K562 (cell line): ENCODE measurements around the gene OPTN. TPM values are rescaled to one million over a fixed set of nuclear protein-coding genes. Genes with fewer than 3 reads are reported as not detected.

ENCODE experiments used
- ATAC-seq: fragments of 200-7000 bp; cut with Tn5 transposase; 3 replicates; pipeline ENCODE4 v1.9.1; 2020; ENCODE audit warnings: moderate library complexity
- BruUV-seq: library from RNA; stranded (reverse); fragments of 400-500 nt; replicated peaks from 2 replicates; lab custom pipeline; 2021; lab: Mats Ljungman, UMichigan
- CTCF ChIA-PET: fragments of 300-600 bp; formaldehyde crosslinking; extraction: SDS; loops from one replicate; lab custom pipeline; 2021; ENCODE audit warnings: low intra/inter-chr PET ratio; lab: Yijun Ruan, JAX
- POLR2A ChIA-PET: fragments of 300-600, 350-650 bp; sonication (Branson Sonifier 250); formaldehyde crosslinking; extraction: SDS; loops from one replicate; lab custom pipeline; 2021; ENCODE audit warnings: antibody characterized with exemption, inconsistent platforms; lab: Yijun Ruan, JAX
- DNase-seq, 4 experiments: peaks; one replicate each; pipeline versions ENCODE4 v3.0.0 to v3.0.0-alpha.2; 2011 to 2018; ENCODE audit warnings: low spot score in 3 of 4, mixed read lengths in 3 of 4; ENCODE audit errors: extremely low read depth in 1 of 4
- FAIRE-seq: peaks from 2 replicates; lab custom pipeline; 2011; peaks lifted over from hg19 to GRCh38; lab: Jason Lieb, UNC
- H2AFZ ChIP-seq: 2 replicates; pipeline ENCODE4 v1.6.0; 2011; ENCODE audit warnings: low read depth, low read length, control low read depth, inconsistent platforms
- H3K27ac ChIP-seq: fragments of 200-600 bp; 3 replicates; pipeline ENCODE4 v1.8.0; 2011; ENCODE audit warnings: low read depth, mild to moderate bottlenecking, control low read depth, inconsistent platforms, low read length, moderate library complexity, mixed read lengths; ENCODE audit errors: extremely low read depth
- H3K27me3 ChIP-seq, 2 experiments: fragments of 300-600 bp in 1 of 2; 2 replicates in 1 of 2; 3 replicates in 1 of 2; pipeline versions ENCODE4 v1.6.0 to v1.8.0; 2011; ENCODE audit warnings: inconsistent platforms in 2 of 2, low read length in 2 of 2, mild to moderate bottlenecking in 1 of 2, mixed read lengths in 1 of 2, moderate library complexity in 1 of 2; ENCODE audit not compliant: control insufficient read depth in 2 of 2, insufficient read depth in 2 of 2
- H3K36me3 ChIP-seq: fragments of 300-600 bp; 3 replicates; pipeline ENCODE4 v1.8.0; 2011; ENCODE audit warnings: mild to moderate bottlenecking, low read length, inconsistent platforms; ENCODE audit not compliant: control insufficient read depth, insufficient read depth
- H3K4me1 ChIP-seq, 2 experiments: fragments of 200-600 bp in 1 of 2; replicated peaks in 1 of 2; 2 replicates in 1 of 2; 3 replicates in 1 of 2; pipeline versions ENCODE4 v1.5.1 to v1.8.0; 2011; ENCODE audit warnings: inconsistent platforms in 2 of 2, low read length in 2 of 2, mild to moderate bottlenecking in 1 of 2, mixed read lengths in 1 of 2, moderate library complexity in 1 of 2; ENCODE audit not compliant: control insufficient read depth in 2 of 2, insufficient read depth in 2 of 2
- H3K4me2 ChIP-seq: 2 replicates; pipeline ENCODE4 v1.6.1; 2011; ENCODE audit warnings: low read length, control low read depth, inconsistent platforms, mixed read lengths; ENCODE audit not compliant: insufficient read depth
- H3K4me3 ChIP-seq: fragments of 200-600 bp; sonication (generic), shearing (Covaris generic); 2 replicates; pipeline ENCODE4 v1.5.1; 2016; ENCODE audit warnings: control low read depth, inconsistent platforms
- H3K79me2 ChIP-seq: fragments of 200-600 bp; 3 replicates; pipeline ENCODE4 v1.8.0; 2011; ENCODE audit warnings: low read length, inconsistent platforms; ENCODE audit not compliant: control insufficient read depth, insufficient read depth
- H3K9ac ChIP-seq, 2 experiments: 2 replicates each; pipeline versions ENCODE4 v1.6.0 to v1.6.1; 2011; ENCODE audit warnings: low read depth in 2 of 2, low read length in 2 of 2, control low read depth in 1 of 2, inconsistent platforms in 1 of 2, mild to moderate bottlenecking in 1 of 2, mixed read lengths in 1 of 2; ENCODE audit not compliant: insufficient read depth in 1 of 2
- H3K9me1 ChIP-seq: one replicate; pipeline ENCODE4 v1.6.0; 2011; ENCODE audit warnings: inconsistent platforms, mild to moderate bottlenecking, low read length, moderate library complexity; ENCODE audit not compliant: control insufficient read depth, insufficient read depth
- H3K9me3 ChIP-seq: replicated peaks from 2 replicates; pipeline ENCODE4 v1.5.1; 2011; ENCODE audit warnings: low read depth, low read length, inconsistent platforms; ENCODE audit not compliant: control insufficient read depth, insufficient read depth
- H4K20me1 ChIP-seq: replicated peaks from 2 replicates; pipeline ENCODE4 v1.6.1; 2011; ENCODE audit warnings: low read length, inconsistent platforms, mixed read lengths; ENCODE audit not compliant: control insufficient read depth, insufficient read depth
- CEBPB ChIP-seq: fragments of 450-650 bp; IDR thresholded peaks from 2 replicates; pipeline ENCODE4 v1.6.1; 2016; ENCODE audit warnings: missing genetic modification characterization, missing compliant biosample characterization
- EZH2 ChIP-seq: IDR thresholded peaks from 2 replicates; pipeline ENCODE4 v1.6.1; 2012; ENCODE audit warnings: low read depth, mild to moderate bottlenecking, inconsistent platforms, low read length, borderline replicate concordance
- HNRNPUL1 ChIP-seq: fragments of 200-400 bp; formaldehyde crosslinking; IDR thresholded peaks from 2 replicates; pipeline ENCODE4 v1.6.1; 2017; ENCODE audit warnings: low read length
- MGA ChIP-seq: fragments of 450-650 bp; IDR thresholded peaks from 2 replicates; pipeline ENCODE4 v1.6.1; 2016; ENCODE audit warnings: mild to moderate bottlenecking, moderate library complexity
- MXD1 ChIP-seq: fragments of 250-450 bp; sonication (Bioruptor Pico); IDR thresholded peaks from 2 replicates; pipeline ENCODE4 v1.8.0; 2021; ENCODE audit warnings: borderline replicate concordance, mild to moderate bottlenecking, moderate library complexity; ENCODE audit not compliant: poor library complexity, severe bottlenecking
- PREB ChIP-seq: sonication (generic); formaldehyde crosslinking; IDR thresholded peaks from 2 replicates; pipeline ENCODE4 v1.8.1; 2023; ENCODE audit warnings: mild to moderate bottlenecking, missing genetic modification reagents
- SNIP1 ChIP-seq: fragments of 450-650 bp; IDR thresholded peaks from 2 replicates; pipeline ENCODE4 v1.7.1; 2017; ENCODE audit warnings: low read depth, mild to moderate bottlenecking
- TSC22D4 ChIP-seq: fragments of 450-650 bp; IDR thresholded peaks from 2 replicates; pipeline ENCODE4 v1.6.1; 2016; ENCODE audit warnings: missing genetic modification characterization, missing biosample characterization, control low read depth
- ZBTB7A ChIP-seq: IDR thresholded peaks from 2 replicates; pipeline ENCODE4 v1.6.1; 2011; ENCODE audit warnings: low read depth, mild to moderate bottlenecking, low read length, moderate library complexity, borderline replicate concordance; ENCODE audit not compliant: control insufficient read depth
- ZNF77 ChIP-seq: fragments of 250-450 bp; sonication (Bioruptor Pico); IDR thresholded peaks from 2 replicates; pipeline ENCODE4 v1.5.0; 2020
- WGBS: fragments of 100-300 bp; shearing (Covaris generic); methylation state at CpG from one replicate; pipeline ENCODE4 v1.1.6; 2016; ENCODE audit warnings: low coverage, mixed read lengths; ENCODE audit not compliant: insufficient coverage; ENCODE audit errors: missing lambda C conversion rate; 5-methylcytosine and 5-hydroxymethylcytosine counted together
- in situ Hi-C: fragments of 300-500 bp; cut with MboI; formaldehyde crosslinking; loops from 4 replicates; pipeline ENCODE4 v1.15.0; 2018; ENCODE audit warnings: inconsistent platforms, mixed read lengths
- intact Hi-C: fragments of 100-400 bp; cut with micrococcal nuclease; formaldehyde crosslinking; loops from 2 replicates; pipeline ENCODE4 v1.14.2; 2022
- polyA plus RNA-seq, 8 experiments: library from polyadenylated mRNA; depleted of rRNA in 4 of 8; stranded (reverse) in 5 of 8; unstranded in 3 of 8; fragments of >200 nt; fragmentation: Nextera tagmentation in 2 of 8; fragmentation: Illumina TruSeq in 1 of 8; extraction: Ambion mirVana in 2 of 8; extraction: Trizol in 1 of 8; gene quantifications; 2 replicates each; pipeline versions ENCODE4 v1.2.1 to v1.2.3, GENCODE V29; 2011 to 2014; ENCODE audit warnings: inconsistent platforms in 1 of 8, missing spikeins in 1 of 8
- total RNA-seq, 7 experiments: library from RNA; depleted of rRNA in 6 of 7; stranded (reverse); fragments of >200 nt in 6 of 7; fragmentation: Illumina TruSeq in 2 of 7; extraction: Trizol in 2 of 7; gene quantifications; 2 replicates each; pipeline versions ENCODE4 v1.2.1 to v1.2.3, GENCODE V29; 2011 to 2021; ENCODE audit warnings: low replicate concordance in 1 of 7

Gene OPTN
- total and polyA plus RNA-seq, 9 of the 15 experiments (the other 6 are each of a cell fraction or from before 2014, with no cell fraction given) = 2.2 to 6.8 (median 5.0) TPM

- no peak for ATAC-seq
- Histone ChIP-seq H3K9ac (no peak overlapping the region), H3K4me3 (no peak overlapping the region), H3K9me3 (no peaks in the 10 kb centered on the region), H3K79me2 (peaks cover 22% of the 10 kb centered on the region), H3K27me3 (no peaks in the 10 kb centered on the region), H3K36me3 (peaks cover 94% of the 10 kb centered on the region), H3K27ac (no peak overlapping the region), H3K4me2 (no peak overlapping the region), H2AFZ (no peak overlapping the region), H4K20me1 (no peaks in the 10 kb centered on the region), H3K4me1 (no peaks in the 10 kb centered on the region; a peak in 1 of 5 replicates), H3K9me1 (no peaks in the 10 kb centered on the region)
- in situ Hi-C loops = no loop called here
- CTCF ChIA-PET = no interaction called here
- no peak for DNase-seq
- intact Hi-C loops = loop anchor here (10.0 kb wide), 1 partner anchor 106 kb away; no protein-coding TSS in a partner anchor
- no TSS peak for BruUV-seq
- 85% methylated on average over 6 of the region's 6 CpGs for WGBS
- POLR2A ChIA-PET = interaction anchor here (0.5 kb wide), 1 partner anchor 119 kb away, joined by 3 read pairs; no protein-coding TSS in a partner anchor
- no peak for FAIRE-seq
- no peak for TF ChIP-seq HNRNPUL1
- TF ChIP-seq ZNF77 (CRISPR knock-in tag) = no peak
- no peak for TF ChIP-seq TSC22D4
- no peak for TF ChIP-seq MGA
- no peak for TF ChIP-seq SNIP1
- no peak for TF ChIP-seq PREB
- no peak for TF ChIP-seq EZH2
- TF ChIP-seq CEBPB = no peak
- TF ChIP-seq MXD1 (CRISPR knock-in tag) = no peak
- TF ChIP-seq ZBTB7A = no peak
Observed at GRCh38 chr10:13168781-13169180, 68.8 kb downstream of the OPTN start.
